Activated T-helper 1 cell treated with anti-CD3 and anti-CD28 coated beads, Interleukin-12 subunit alpha, Interleukin-12 subunit beta, Interleukin-2, Interleukin-4 antibody, amounts not matched to agents 30 ng/mL and 10 ng/mL and 1 ng/mL, durations not matched to agents 14 hours and 24 hours and 36 hours (primary cell): Measurements from ENCODE around the gene ZNF367. TPM values are rescaled to one million over a fixed set of nuclear protein-coding genes. Genes with fewer than 3 reads are reported as not detected.
A peak's percentile ranks its signal among the peaks of the same experiment; 100 is the strongest.

Experiments used
- DNase-seq: peaks from one replicate; pipeline ENCODE4 v3.0.0; 2021; ENCODE audit warnings: low spot score
- H3K27ac Mint-ChIP-seq: one replicate; pipeline ENCODE4 v1.8.0; 2021; ENCODE audit warnings: mild to moderate bottlenecking, mixed read lengths
- H3K27me3 Mint-ChIP-seq: one replicate; pipeline ENCODE4 v1.8.0; 2022; ENCODE audit warnings: mild to moderate bottlenecking, moderate library complexity, mixed read lengths; ENCODE audit not compliant: insufficient read depth
- H3K36me3 Mint-ChIP-seq: one replicate; pipeline ENCODE4 v1.8.0; 2021; ENCODE audit warnings: low read depth, mixed read lengths
- H3K4me1 Mint-ChIP-seq: one replicate; pipeline ENCODE4 v1.8.0; 2021; ENCODE audit warnings: low read depth, mixed read lengths
- H3K4me3 Mint-ChIP-seq: one replicate; pipeline ENCODE4 v1.8.0; 2021; ENCODE audit warnings: mild to moderate bottlenecking, moderate library complexity, mixed read lengths
- H3K9me3 Mint-ChIP-seq: one replicate; pipeline ENCODE4 v1.8.0; 2021; ENCODE audit warnings: mixed read lengths
- intact Hi-C: fragments of 100-400 bp; cut with micrococcal nuclease; formaldehyde crosslinking; loops from one replicate; pipeline ENCODE4 v1.15.1; 2024
- total RNA-seq: library from RNA; stranded (reverse); gene quantifications from 2 replicates; pipeline ENCODE4 v1.2.3, GENCODE V29; 2022

The ZNF367 gene
- total RNA-seq, 1 donor from 2014 or later, result 21.8 TPM

DNA sequence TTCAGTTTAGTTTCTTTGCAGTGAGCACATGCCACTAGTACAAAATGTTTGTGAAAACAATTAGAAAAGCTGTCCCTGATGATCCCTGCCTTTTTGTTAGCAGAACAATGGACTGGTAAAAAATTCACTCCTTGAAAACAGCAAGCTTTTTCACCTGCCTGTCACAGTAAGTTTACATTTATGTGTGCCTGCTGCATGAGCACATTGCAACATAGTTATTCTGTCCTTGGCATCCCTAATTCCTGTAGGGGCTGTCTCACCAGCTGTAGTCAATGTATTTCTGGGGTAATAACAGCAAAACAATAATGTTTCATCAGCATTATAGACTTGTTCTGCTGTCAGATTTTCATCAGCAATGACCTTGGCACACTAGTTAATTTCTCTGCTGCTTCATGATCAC is 11.6 kb upstream of the ZNF367 start:
- intact Hi-C loops, result no loop called here
- H3K4me1 Mint-ChIP-seq, result peaks cover 9% of the 10 kb centered on the region

GRCh38 chr9:96425500-96426169 is 7.5 kb upstream of the ZNF367 start:
- H3K4me3 Mint-ChIP-seq, result no peak overlapping the region
- H3K9me3 Mint-ChIP-seq, result no peaks in the 10 kb centered on the region
- H3K27me3 Mint-ChIP-seq, result peaks cover 7% of the 10 kb centered on the region
- DNase-seq, result no peak
- no peak overlapping the region for H3K27ac Mint-ChIP-seq
- H3K36me3 Mint-ChIP-seq, result no peaks in the 10 kb centered on the region
- H3K4me1 Mint-ChIP-seq, result peaks cover 17% of the 10 kb centered on the region
- intact Hi-C loops, result no loop called here

More for the DNA sequence above, 11.6 kb upstream of the ZNF367 start:
- no peak overlapping the region for H3K27ac Mint-ChIP-seq
- H3K9me3 Mint-ChIP-seq, result no peaks in the 10 kb centered on the region
- no peaks in the 10 kb centered on the region for H3K36me3 Mint-ChIP-seq
- H3K27me3 Mint-ChIP-seq, result peaks cover 8% of the 10 kb centered on the region
- DNase-seq, result no peak
- no peak overlapping the region for H3K4me3 Mint-ChIP-seq

DNA sequence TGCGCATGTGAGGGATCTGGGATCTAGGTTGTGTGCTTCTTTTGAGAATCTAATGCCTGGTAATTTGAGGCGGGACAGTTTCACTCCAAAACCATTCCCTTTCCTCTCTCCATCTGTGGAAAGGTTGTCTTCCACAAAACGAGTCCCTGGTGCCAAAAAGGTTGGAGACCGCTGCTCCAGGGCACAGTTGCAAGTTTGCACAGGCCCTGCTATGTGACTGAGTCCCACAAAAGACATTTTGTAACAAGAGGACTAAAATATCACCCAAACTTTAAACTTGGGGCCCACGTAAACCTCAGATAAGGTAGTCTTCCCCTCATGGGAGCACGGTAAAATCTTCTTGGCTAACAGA is 5.8 kb upstream of the ZNF367 start:
- H3K9me3 Mint-ChIP-seq, result no peaks in the 10 kb centered on the region
- H3K4me1 Mint-ChIP-seq, result peaks cover 32% of the 10 kb centered on the region
- DNase-seq, result no peak
- H3K4me3 Mint-ChIP-seq, result no peak overlapping the region
- H3K36me3 Mint-ChIP-seq, result no peaks in the 10 kb centered on the region
- peak overlapping the region; percentile 23 for H3K27ac Mint-ChIP-seq
- H3K27me3 Mint-ChIP-seq, result peaks cover 4% of the 10 kb centered on the region
- intact Hi-C loops, result no loop called here

DNA sequence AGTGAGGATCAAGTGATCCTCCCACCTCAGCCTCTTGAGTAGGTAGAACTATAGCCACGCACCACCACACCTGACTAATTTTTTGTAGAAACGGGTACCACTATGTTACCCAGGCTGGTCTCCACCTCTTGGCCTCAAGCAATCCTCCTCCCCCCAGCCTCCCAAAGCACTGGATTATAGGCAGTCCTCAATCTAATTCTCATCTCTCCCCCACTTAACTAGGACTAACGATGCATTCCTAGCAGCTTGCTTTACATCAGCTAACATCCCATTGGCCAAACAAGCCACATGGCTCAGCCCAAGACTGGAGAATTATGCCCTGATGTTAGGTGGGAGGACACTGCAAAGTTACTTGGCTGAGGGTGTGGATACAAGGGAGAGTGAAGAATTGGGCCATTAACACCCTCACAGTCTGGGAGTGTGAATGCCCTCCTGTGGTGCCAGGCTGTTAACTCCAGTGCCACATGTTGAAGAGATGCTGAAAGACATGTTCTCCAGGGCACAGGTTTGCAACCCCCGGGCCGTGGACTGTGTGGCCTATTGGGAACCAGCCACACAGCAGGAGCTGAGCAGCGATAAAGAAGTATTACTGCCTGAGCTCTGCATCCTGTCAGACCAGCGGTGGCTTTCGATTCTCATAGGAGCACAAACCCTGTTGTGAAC is 5.3 kb upstream of the ZNF367 start:
- Mint-ChIP-seq H3K9me3 (no peaks in the 10 kb centered on the region), H3K27ac (no peak overlapping the region), H3K4me1 (peaks cover 32% of the 10 kb centered on the region), H3K4me3 (no peak overlapping the region), H3K36me3 (no peaks in the 10 kb centered on the region), H3K27me3 (peaks cover 4% of the 10 kb centered on the region)
- no peak for DNase-seq
- intact Hi-C loops, result no loop called here

- no peaks in the 10 kb centered on the region for H3K9me3 Mint-ChIP-seq
- peak overlapping the region; percentile 85 for H3K27ac Mint-ChIP-seq
- peak overlapping the region; percentile 86 for H3K4me3 Mint-ChIP-seq
- intact Hi-C loops, result loop anchor here (2.0 kb wide), 1 partner anchor 38 kb away; the partner anchor contains the start of gene SLC35D2
- H3K27me3 Mint-ChIP-seq, result no peaks in the 10 kb centered on the region
- H3K36me3 Mint-ChIP-seq, result peaks cover 6% of the 10 kb centered on the region
- no peak for DNase-seq
- H3K4me1 Mint-ChIP-seq, result peaks cover 33% of the 10 kb centered on the region
Measured at GRCh38 chr9:96420468-96421219, 2.5 kb upstream of the ZNF367 start.

DNA sequence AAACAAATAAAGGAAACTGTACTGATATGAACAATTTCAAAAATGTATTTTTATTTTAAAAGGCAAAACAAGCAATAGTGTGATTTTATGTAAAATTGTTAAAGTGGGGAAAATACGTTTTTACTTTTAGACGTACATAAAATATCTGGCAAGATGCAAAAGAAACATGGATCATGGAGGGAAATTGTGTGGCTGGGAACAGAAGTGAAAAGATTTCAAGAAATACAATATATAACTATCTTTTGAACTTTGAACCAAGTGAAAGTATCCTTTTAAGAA is 1.5 kb upstream of the ZNF367 start:
- no peak for DNase-seq
- Mint-ChIP-seq H3K27ac (peak overlapping the region; percentile 85), H3K4me1 (peaks cover 29% of the 10 kb centered on the region), H3K4me3 (peak overlapping the region; percentile 86), H3K9me3 (no peaks in the 10 kb centered on the region), H3K27me3 (no peaks in the 10 kb centered on the region), H3K36me3 (peaks cover 6% of the 10 kb centered on the region)
- intact Hi-C loops, result loop anchor here (1.0 to 10.0 kb wide), 9 partner anchors 92 to 1213 kb away; partner anchors contain the start of genes CTSV, FANCC, NCBP1 and TSTD2

- no peaks in the 10 kb centered on the region for H3K27me3 Mint-ChIP-seq
- H3K4me3 Mint-ChIP-seq, result peak overlapping the region; percentile 89
- H3K4me1 Mint-ChIP-seq, result peaks cover 35% of the 10 kb centered on the region
- peak; percentile 67 for DNase-seq
- peak overlapping the region; percentile 95 for H3K27ac Mint-ChIP-seq
- intact Hi-C loops, result loop anchor here (1.0 to 10.0 kb wide), 13 partner anchors 31 to 1214 kb away; partner anchors contain the start of genes CTSV, FANCC, HABP4 and NCBP1
- peaks cover 6% of the 10 kb centered on the region for H3K36me3 Mint-ChIP-seq
- H3K9me3 Mint-ChIP-seq, result no peaks in the 10 kb centered on the region
Measured at GRCh38 chr9:96418920-96419690, 935 bp upstream of the ZNF367 start.

- no peaks in the 10 kb centered on the region for H3K27me3 Mint-ChIP-seq
- H3K36me3 Mint-ChIP-seq, result peaks cover 6% of the 10 kb centered on the region
- H3K4me1 Mint-ChIP-seq, result peaks cover 49% of the 10 kb centered on the region
- peak; percentile 23 for DNase-seq
- intact Hi-C loops, result loop anchor here (1.0 to 10.0 kb wide), 12 partner anchors 33 to 1215 kb away; partner anchors contain the start of genes CTSV, FANCC, HABP4 and NCBP1
- peak overlapping the region; percentile 87 for H3K4me3 Mint-ChIP-seq
- peak overlapping the region; percentile 93 for H3K27ac Mint-ChIP-seq
- no peaks in the 10 kb centered on the region for H3K9me3 Mint-ChIP-seq
Measured at GRCh38 chr9:96417661-96418082, 498 bp downstream of the ZNF367 start.

- intact Hi-C loops, result loop anchor here (5.0 to 10.0 kb wide), 5 partner anchors 90 to 1100 kb away; partner anchors contain the start of genes CTSV and FANCC
- Mint-ChIP-seq H3K36me3 (peaks cover 8% of the 10 kb centered on the region), H3K27me3 (no peaks in the 10 kb centered on the region), H3K4me3 (peak overlapping the region; percentile 94), H3K27ac (peak overlapping the region; percentile 90), H3K4me1 (peaks cover 54% of the 10 kb centered on the region), H3K9me3 (no peaks in the 10 kb centered on the region)
- peak; percentile 87 for DNase-seq
Measured at GRCh38 chr9:96417051-96417586, 1.1 kb downstream of the ZNF367 start.

DNA sequence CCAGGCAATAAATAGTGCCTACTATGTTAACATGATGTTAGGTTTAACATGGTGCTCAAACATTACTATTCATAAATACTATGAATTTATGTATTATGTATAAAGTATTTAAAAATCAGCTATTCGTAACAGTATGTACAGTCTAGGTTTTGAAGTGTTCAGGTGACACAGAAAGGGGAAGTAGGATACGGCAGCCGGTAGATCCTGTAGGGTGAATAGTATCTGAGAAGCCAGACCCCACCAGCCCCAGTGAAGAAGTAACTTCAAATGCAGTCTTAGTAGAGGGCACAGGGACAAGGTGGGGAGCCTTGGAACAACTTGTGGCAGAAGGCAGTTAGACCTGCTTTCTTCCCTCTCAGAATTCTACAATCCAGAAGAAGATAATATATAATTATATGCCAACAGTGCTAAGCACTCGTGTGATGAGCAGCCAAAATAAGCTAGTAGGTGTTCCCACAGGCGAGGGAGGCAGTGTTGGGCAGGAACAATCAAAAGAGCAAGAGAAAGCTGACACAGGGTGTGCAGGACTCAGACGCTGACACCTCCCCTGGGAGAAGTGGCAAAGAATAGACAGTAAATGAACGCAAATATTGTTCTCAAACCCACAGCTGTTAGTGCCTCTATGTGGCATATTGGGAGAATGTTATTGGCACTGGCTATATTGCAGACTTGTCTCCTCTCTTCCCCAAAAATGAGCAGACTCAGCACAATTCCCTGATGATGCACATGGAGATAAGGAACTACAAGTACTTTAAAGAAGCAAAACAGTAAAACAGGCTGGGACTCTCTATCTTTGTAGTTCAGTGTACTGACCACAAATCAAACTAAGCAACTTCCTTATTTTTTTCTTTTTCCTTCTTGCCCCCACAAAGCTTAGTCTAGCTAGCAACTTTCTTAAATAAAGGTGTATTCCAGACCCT is 4.6 kb downstream of the ZNF367 start:
- Mint-ChIP-seq H3K4me1 (peaks cover 52% of the 10 kb centered on the region), H3K36me3 (peaks cover 15% of the 10 kb centered on the region), H3K27me3 (no peaks in the 10 kb centered on the region), H3K9me3 (no peaks in the 10 kb centered on the region), H3K27ac (peak overlapping the region; percentile 86), H3K4me3 (peak overlapping the region; percentile 72)
- DNase-seq, result no peak
- intact Hi-C loops, result loop anchor here (2.0 to 10.0 kb wide), 3 partner anchors 15 to 621 kb away; partner anchors contain the start of gene CTSV

DNA sequence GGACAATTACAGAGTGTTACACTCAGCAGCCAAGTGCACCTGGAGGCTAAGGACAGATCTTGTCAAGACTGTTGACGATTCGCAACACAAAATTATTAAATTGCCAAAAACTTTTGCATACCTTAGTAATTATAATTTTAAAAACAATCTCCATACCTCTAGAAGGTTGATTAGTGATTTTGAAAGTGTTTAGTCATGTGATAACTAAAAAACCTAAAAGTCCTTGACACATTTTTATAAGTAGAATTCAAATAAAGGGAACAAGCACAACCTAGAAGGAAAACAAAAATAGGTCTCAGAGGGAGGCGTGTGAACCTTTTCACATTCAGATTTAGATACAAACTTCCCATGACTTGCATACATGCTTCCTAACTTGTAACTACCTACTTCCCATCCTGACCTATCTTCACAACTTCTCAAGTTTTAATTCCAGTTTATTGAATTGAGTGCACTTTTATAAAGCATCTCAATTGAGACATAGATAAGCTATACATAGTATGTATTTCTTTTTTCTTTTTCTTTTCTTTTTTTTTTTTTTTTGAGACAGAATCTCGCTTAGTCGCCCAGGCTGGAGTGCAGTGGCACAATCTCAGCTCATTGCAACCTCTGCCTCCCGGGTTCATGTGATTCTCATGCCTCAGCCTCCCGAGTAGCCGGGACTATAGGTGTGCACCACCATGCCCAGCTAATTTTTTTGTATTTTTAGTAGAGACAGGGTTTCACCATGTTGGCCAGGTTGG is 5.8 kb downstream of the ZNF367 start:
- no peak for DNase-seq
- H3K4me1 Mint-ChIP-seq, result peaks cover 60% of the 10 kb centered on the region
- H3K27ac Mint-ChIP-seq, result peak overlapping the region; percentile 16
- no peaks in the 10 kb centered on the region for H3K27me3 Mint-ChIP-seq
- H3K9me3 Mint-ChIP-seq, result no peaks in the 10 kb centered on the region
- H3K4me3 Mint-ChIP-seq, result no peak overlapping the region
- H3K36me3 Mint-ChIP-seq, result peaks cover 17% of the 10 kb centered on the region
- intact Hi-C loops, result loop anchor here (2.0 to 10.0 kb wide), 3 partner anchors 14 to 622 kb away; partner anchors contain the start of gene CTSV
